ENCODE data around the gene SLC12A7. TPM values are rescaled to one million over a fixed set of nuclear protein-coding genes. Genes with fewer than 3 reads are reported as not detected.

SLC12A7 gene
- total RNA-seq, 1 experiment from 2014 or later: 30.8 TPM

DNA sequence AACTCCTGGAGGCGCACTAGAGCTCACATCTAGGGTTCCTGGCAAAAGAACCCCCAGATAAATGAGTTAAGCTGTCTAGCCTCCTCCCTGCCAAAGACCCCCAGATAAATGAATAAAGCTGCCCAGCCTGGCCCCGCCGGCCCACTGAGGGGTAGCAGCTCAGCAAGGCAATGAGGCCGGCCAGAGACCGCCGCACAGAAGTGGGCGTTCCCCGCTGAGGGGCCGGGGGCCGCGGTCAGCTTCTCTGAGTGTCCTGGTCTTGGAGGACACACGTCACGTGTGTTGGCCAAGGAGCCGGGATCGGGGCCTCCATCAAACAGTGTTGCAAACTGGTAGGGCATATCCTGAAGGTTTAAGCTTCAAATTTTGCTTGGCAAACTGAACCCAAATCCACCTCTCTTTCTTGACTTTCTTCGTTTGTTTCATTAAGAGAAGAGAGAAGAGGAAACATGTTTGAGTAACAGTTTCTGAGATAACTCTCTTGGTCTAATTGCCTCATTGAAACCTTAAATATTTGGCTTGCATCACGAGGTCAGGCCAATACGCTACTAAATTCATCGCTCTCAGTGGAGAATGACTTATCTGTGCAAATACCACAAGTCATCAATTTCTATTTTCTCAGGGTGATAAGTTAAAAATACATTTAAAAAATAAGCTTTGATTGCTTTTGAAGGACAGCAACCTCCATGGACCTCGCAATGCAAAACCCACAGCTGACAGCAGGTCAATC lies 11.7 kb upstream of the SLC12A7 start:
- Histone ChIP-seq H2BK120ac (ENCODE audit: low read depth, low read length, poor library complexity, severe bottlenecking) (no peak overlapping the region), H3K27me3 (ENCODE audit: insufficient read depth, low read length) (no peaks in the 10 kb centered on the region), H2BK15ac (ENCODE audit: low read depth, low read length) (no peak overlapping the region), H2BK12ac (ENCODE audit: insufficient read length, low read depth, low read length) (no peak overlapping the region), H2AFZ (ENCODE audit: low read length) (no peak overlapping the region), H3K56ac (ENCODE audit: insufficient read length, low read depth, low read length) (no peak overlapping the region), H2BK20ac (ENCODE audit: low read depth, low read length, poor library complexity, severe bottlenecking) (no peak overlapping the region), H4K8ac (replicated peaks; ENCODE audit: insufficient read length, low read depth, low read length) (no peak overlapping the region), H3K79me1 (ENCODE audit: insufficient read depth, low read depth, low read length, poor library complexity, severe bottlenecking) (no peaks in the 10 kb centered on the region), H4K20me1 (ENCODE audit: control insufficient read depth, insufficient read depth, insufficient read length) (no peaks in the 10 kb centered on the region), H4K91ac (ENCODE audit: insufficient read length, low read depth, low read length) (no peak overlapping the region), H2AK5ac (ENCODE audit: insufficient read length, low read length) (no peak overlapping the region), H3K4me2 (ENCODE audit: insufficient read depth, insufficient read length, low read length) (no peak overlapping the region), H3K23ac (ENCODE audit: insufficient read length, low read depth, low read length) (no peak overlapping the region), H3K9ac (ENCODE audit: extremely low read depth, insufficient read length, low read length) (no peak overlapping the region), H3K23me2 (ENCODE audit: insufficient read length, low read depth, low read length, poor library complexity, severe bottlenecking) (no peaks in the 10 kb centered on the region), H3K4me1 (ENCODE audit: insufficient read depth, low read length) (no peaks in the 10 kb centered on the region), H3K9me3 (ENCODE audit: control insufficient read depth, low read depth, low read length) (no peaks in the 10 kb centered on the region), H2BK5ac (ENCODE audit: insufficient read length, low read length) (no peak overlapping the region), H3K14ac (ENCODE audit: insufficient read depth, low read length) (no peak overlapping the region), H3T11ph (ENCODE audit: low read length) (no peak overlapping the region), H3K27ac (ENCODE audit: insufficient read length, low read depth, low read length) (no peak overlapping the region), H3K18ac (ENCODE audit: insufficient read length, low read depth, low read length) (no peak overlapping the region), H3K4ac (ENCODE audit: low read depth, low read length) (no peak overlapping the region), H3K79me2 (ENCODE audit: insufficient read depth, low read length) (no peaks in the 10 kb centered on the region), H4K5ac (ENCODE audit: insufficient read length, low read depth, low read length) (no peak overlapping the region)
- Mint-ChIP-seq H3K36me3 (ENCODE audit: insufficient read depth in 1 of 3, low read depth in 3 of 3) (peaks cover 0 to 5% (median 0%) of the 10 kb centered on the region in 3 experiments; a peak in 5 of 7 replicates), H3K27me3 (ENCODE audit: low read depth) (peaks cover 13% of the 10 kb centered on the region), H3K4me3 (no peak overlapping the region), H3K4me1 (peaks cover 8 to 19% of the 10 kb centered on the region in 2 experiments), H3K9me3 (peaks cover 3 to 8% of the 10 kb centered on the region in 2 experiments), H3K27ac (no peak overlapping the region; a peak in 1 of 7 replicates)
- no peak for DNase-seq
- WGBS (ENCODE audit: extremely low coverage, insufficient read length, low lambda C conversion rate): no CpG with 5 or more reads among the region's 20 CpGs
- TF ChIP-seq, protein P1, sequence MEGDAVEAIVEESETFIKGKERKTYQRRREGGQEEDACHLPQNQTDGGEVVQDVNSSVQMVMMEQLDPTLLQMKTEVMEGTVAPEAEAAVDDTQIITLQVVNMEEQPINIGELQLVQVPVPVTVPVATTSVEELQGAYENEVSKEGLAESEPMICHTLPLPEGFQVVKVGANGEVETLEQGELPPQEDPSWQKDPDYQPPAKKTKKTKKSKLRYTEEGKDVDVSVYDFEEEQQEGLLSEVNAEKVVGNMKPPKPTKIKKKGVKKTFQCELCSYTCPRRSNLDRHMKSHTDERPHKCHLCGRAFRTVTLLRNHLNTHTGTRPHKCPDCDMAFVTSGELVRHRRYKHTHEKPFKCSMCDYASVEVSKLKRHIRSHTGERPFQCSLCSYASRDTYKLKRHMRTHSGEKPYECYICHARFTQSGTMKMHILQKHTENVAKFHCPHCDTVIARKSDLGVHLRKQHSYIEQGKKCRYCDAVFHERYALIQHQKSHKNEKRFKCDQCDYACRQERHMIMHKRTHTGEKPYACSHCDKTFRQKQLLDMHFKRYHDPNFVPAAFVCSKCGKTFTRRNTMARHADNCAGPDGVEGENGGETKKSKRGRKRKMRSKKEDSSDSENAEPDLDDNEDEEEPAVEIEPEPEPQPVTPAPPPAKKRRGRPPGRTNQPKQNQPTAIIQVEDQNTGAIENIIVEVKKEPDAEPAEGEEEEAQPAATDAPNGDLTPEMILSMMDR (conservative IDR thresholded peaks at IDR 0.05): no peak

All from H9 (cell line).